Right forelimb (tissue), 1 donor: ENCODE data around the gene MAT2A.
A peak's percentile ranks its signal among the peaks of the same experiment; 100 is the strongest.

ENCODE experiments used
- DNase-seq: peaks from one replicate; pipeline ENCODE4 v3.0.0-alpha.2; 2018

The MAT2A gene

DNA sequence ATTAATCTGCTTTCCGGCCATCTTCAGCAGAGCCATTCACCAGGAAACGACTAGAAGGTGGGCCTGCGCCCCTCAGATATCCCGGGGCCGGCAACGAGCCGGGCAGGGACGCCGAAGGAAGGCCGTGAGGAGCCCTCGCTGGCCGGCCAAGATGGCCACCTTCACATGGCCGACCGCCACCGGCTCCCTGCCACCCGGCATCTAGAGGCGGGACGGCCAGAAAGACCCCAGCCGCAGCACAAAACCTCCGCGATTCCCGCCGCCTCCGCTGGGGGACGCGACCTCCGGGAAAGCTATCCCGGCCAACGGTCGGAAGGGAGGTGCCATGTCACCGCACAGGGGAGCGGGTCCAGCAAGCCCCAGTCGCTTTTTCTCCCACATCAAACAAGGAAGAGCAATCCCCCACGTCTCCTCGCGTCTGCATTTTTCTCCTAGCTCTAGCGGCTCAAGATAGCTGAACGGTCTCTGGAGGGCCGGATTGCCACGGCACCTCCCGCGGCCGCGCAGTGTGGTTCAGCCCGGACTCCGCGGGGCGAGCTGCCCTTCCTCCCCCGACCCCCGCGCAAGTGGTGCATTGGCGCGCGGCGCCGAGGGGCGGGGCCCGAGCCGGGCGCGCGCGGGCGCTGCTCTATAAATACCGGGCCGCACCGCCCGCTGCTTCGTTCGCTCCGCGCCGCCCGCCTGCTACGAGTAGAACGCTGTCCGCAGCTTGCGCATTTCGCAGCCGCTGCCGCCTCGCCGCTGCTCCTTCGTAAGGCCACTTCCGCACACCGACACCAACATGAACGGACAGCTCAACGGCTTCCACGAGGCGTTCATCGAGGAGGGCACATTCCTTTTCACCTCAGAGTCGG lies at the start of gene MAT2A:
Gene MAT2A, plus strand, starts transcription at position 662 of the 854 bp plus-strand sequence. Its CDS starts 120 bp downstream, at position 782.
- peak; percentile 98 for DNase-seq

DNA sequence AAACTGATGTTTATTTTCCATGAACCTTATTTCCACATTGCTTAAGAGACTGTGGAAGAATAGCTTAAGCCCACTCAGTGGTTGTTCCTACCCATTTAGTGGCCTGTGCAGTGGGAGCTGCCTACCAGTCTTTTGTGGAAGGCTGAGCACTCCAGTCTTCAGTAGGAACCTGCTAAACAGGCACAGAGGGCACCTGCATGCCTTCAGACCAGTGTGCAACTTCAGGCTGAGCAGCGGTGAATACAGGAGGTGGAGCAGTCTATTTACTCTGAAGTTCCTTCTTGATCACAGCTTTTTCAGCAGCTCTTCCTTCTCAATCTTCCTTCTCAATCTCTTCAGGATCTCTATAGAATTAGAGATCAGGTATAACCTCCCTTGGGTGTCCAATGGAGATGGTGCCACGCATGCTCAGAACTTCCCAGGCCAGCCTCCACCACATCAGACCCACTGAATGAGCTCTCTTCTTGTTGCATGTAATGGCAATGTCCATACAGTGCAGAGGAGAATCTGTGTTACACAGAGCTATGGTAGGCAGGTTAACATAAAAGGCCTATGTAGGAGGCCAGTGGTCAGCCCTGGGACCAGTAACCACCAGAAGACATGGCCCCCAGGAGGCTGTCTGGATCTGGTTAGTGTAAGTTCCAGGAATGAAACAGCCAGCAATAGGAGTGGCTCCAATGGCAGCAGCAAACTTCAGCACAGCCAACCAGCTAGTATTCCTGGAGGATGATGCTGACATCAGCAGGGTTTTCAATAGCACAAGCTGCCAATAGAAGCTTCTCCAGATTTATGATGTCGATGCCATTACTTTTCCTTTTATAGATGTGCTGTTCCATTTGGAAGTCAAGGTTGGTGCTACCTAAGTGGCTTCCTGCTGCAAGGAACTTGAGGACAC lies 47.9 kb upstream of the MAT2A start:
- no peak for DNase-seq

DNA sequence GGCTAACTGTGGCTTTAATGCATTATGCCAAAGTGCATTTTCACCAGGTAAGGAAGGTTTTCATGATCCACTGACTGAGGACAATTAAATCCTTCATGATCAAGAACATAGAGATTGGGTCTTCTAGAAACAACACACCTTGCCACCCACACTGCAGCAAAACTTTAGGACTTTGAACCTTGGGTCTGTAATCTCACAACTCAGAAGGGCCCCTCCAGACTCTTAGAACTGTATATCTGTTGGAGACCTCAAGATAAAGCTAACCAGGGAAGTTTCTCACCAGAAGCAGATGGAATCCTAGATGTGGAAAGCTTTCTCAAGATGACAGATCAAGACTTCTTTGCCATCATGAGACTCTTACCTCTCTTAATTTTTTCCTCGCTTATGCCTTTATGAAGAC lies 42.5 kb upstream of the MAT2A start:
- DNase-seq, result no peak

DNA sequence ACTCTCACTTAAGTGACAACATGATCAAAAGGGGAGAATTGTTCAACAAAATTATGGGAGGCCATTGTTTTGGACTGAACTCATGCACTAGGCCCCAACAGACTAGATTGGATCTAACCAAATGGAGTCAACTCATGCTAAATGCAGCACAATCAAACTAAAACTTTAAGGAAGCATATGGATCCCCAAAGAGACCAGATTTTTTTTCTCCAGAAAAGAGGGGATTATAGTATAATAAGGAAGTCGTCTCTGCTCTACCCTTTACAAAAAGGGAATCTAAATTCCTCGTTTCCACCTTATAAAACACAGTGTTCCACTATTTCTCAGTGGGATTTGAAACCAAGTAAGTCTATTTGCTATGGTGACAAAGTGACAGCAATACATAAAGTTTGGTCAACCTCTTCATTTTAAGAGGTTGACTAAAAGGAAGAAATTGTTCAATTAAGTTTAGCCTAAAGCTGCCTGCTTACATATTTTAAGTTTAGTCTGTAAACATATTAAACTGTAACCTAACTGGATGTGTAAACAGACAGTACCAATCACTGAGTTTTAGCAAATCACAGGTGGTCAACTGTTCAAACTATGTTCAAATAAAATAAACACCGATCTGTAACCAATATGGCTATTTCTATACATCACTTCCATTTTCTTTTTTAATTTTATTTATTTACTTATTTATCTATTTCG lies 40.9 kb upstream of the MAT2A start:
- no peak for DNase-seq

DNA sequence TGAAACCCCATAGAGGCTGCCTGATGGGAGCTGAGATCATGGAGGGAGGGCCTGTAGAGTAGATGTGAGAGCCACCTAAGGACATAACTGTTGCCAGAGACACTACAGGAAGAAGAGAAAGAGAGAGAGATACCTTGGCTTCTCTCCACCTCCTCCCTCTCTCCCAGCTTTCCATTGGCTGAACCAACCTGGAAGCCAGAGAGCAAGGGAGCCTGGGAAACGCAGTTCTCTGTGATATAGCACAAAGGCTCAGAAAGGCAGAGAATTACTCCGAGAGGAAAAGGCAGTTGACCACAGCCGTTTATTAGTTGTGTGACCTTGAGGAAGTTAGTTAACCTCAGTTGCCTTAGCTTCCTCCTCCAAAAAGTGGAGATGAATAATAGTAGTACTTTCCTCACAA lies 37.7 kb upstream of the MAT2A start:
- no peak for DNase-seq

DNA sequence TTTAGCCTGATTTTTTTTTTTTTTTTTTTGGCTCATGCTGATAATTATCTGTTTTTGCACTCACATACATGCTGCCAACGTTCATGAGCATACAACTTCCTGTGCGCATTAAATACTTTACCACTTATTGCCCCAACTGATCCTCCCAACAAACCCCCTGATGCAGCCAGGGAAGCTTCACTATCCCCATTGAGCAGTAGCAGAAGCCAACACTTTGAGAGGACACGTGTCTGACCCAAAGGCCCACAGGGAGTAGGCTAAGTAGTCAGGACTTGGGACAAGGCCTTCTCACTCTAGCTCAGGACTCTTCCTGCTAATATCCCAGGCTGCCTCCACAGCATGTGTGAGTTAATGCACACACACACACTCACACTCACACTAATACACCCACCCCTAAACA lies 36.2 kb upstream of the MAT2A start:
- DNase-seq, result no peak

DNA sequence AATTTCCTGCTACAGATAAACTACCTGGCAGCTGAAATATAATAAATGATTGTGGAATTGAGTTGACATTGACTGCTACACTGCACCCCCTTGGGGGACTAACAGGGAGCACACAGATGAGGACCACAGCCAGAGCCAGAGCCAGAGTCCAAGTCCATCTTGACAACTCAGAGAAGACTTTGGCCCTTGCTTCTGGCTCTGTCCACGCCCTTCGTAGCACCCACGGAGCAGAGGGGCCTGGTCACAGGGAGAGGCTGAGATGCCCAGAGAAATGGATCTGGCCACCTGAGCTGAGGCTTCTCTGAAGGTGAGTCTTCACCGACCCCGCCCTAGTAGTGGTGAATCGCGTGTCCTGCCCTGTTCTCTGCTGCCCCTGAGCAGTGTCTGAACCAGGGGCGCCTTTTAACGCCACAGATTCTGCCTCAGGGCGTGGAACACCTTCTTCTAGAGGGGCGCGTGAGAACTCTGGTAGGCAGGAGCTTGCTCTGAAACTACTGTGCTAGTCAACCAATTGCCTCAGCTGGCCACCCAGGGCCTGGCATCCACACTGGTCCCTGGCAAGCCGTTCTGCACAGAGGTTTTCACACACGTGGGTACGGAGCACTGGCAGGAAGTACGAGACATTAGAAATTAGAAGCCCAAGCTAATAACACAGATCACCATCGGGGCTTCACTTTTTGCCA lies 35.7 kb upstream of the MAT2A start:
- DNase-seq, result no peak

DNA sequence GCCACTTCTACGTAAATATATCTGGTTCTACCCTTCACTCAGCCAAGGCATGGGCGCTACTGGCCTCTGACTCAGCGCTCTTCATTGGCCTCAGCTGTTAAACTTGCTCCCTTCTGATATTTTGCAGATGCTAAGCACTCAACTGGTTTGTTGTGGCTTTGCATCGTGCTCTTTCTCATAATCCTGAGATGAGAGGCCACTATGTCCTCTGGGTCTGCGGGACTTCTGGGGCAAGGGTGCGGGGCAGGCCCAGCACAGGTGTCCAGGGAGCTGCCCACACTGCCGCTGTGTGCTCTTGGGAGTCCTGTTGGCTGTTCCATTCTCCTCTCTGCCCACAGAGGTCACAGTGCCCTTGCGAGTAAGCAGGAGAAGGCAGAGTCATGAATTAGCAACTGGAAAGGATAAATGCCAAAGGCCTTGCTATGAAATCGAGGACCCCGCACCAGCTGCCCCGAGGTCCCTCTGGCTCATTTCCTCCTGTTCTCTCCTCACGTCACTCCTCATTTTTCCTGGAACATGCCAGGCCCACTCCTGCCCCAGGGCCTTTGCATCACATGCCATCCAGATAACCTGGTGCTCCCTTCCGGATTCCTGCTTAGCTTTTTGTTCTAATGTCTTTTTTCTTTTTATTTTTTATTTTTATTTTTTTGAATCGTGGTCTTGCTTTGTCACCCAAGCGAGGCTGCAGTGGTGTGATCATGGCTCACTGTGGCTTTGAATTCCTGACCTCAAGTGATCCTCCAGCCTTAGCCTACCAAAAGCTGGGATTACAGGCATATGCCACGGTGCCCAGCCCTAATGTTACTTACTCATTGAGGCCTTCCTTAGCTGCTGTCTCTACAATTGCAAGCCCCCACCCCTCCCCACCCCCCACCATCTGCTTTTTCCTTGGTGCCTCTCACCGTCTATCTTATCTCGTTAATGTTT lies 34.9 kb upstream of the MAT2A start:
- DNase-seq, result no peak

DNA sequence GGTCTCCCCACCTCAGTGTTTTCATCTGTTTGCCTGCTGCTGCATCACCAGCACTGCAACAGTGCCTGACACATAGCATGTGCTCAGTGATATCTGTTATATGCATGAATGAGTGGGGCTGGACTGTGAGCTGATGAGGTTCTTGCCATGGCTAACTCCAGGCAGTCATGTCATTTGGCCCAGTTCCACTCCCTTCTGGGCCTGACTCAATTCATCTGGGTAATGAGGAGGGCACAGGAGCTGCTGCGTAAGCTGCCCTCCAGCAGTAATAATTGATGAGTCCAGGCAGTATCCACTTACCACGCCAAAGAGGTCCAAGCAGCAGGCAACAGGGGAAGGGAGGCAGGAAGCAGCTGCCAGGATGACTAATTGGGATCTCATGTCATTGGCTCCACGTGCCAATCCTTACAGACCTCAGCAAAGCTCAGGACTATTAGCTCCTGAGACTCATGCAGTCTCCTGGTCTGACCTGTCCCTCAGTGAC lies 34.1 kb upstream of the MAT2A start:
- peak; percentile 47 for DNase-seq

DNA sequence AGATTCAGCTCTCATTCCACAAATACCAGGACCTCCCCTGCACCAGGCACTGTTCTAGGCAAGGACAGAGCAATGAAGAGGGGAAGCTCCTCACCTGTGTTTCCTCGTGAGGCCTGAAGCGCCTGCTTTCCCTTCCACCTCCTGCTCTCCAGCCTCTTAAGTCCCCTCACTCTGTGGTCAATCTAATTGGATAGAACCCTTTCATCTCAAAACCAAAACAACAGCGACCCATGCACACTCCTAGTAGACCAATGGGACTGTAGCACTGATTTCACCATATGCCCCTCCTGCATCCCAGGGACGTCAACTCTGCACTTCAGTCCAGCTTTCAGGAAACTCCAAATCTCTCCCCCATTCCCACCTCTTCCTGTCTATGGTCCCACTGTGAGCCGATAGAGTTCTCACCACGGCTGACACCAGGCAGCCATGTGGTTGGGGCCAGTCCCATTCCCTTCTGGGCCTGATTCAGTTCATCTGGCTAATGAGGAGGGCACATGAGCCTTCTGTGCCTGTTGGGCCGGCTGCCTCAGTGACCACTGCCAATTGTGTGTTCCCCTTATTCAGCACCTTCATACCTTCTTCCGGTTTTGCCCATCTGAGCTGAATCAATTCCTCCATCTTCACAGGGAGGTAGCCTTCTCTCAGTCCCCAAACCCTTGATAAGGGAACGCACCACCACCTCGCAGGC lies 33.3 kb upstream of the MAT2A start:
- no peak for DNase-seq

DNA sequence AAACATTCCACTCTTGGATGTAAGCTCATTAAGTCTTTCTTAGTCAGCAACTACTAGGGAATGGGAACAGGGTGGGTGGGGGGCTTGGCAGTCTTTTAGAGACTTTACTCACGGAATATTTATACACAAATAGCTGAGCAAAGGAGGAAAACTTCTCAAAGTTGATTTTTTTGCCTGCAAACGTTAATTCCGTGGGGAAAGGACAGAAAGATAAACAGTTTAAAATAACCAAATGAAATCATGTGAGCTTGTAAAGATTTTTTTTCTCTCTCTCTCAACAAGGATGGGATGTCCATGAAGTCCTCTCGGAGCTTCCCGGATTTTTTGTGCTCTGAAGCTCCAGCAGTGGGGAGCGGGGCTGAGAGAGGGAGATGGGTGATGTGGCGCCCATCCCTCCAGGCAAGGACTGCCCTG lies 32.2 kb upstream of the MAT2A start:
- no peak for DNase-seq

DNA sequence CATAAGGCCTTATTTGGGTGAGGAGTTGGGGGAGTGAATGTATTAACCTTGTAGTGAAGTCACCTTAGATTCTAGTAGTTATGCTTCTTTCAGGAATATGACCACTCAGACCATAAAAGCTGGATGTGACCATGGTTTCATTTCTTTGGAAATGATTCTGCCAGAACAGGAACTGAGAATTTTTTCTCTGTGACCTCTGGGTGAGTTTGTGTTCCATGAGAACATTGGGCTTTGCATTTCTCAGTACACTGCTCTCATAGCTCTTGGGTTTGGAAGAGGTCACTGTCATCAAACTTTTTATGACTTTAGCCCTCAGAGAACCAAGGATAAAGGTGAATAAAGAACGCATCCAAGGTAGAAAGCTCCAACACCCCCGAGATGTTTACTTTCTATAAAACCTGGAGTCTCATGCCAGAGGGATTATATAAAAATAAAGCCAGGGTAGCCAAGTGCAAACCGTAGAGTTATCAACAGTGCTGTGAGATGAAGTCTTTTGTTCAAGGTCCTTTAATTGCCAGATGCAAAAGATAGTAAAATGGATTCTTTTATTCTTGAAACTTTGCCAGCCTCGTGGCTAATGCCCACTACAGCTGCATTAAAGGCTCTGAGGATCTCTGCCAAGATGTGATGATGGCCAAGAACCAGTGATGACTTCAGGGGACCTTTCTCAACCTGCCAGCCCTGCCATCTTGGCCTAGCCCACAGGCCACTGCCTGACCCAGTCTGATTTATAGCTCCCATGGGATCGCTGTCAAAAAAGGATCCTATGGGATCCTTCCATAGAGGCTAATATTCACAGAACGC lies 27.8 kb upstream of the MAT2A start:
- no peak for DNase-seq

DNA sequence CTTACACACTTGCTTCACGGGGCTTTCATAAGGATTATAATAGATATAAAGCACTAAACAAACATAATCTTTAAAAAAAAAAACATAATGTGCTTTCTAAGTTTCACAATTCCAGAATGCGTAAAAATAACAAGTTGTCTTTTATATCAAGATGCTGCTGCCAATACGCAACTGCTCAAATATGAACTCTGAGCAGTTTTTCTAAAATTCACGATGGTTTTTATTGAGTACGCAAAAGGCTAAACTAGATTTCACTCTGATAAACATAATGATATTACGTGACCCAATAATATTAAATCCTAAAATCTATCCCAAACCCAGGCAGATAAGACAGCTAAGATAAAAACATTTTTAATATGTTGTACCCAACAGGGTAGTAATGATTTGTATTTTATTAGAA lies 24.6 kb upstream of the MAT2A start:
- DNase-seq, result no peak

DNA sequence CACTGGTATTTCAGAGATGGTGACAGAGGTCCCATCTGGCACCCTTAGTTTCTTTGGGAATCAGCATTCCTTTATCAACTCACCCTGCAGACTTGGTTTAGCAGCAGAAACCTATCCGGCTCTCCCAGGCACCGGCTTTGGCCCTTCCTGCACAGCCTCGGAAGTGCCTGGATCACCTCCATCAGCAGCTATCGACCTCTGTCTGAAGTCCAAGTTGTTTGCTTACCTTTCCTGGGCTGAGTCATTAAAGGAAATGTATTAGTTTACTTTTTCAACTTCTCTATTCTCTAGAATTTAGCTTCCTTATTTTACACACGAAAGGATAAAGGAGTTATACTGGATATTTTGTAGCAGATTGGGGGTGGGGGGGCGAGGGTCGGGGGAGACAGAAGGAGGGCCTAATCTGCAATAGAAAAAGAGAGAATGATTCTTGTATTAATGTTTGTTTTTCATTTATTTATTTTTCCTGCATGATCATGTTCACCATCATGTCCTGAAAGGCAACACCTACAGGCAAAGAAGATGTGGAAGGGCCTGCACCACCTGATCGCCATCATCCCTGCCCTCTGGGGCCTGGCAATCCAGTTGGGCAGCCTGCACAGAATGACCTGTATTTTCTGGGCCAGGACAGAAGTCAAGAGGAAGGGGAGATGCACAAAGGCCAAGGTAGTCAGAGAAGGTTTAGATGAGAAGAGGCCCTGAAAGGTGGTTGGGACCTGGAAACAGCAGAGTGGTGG lies 22.1 kb upstream of the MAT2A start:
- DNase-seq, result no peak

DNA sequence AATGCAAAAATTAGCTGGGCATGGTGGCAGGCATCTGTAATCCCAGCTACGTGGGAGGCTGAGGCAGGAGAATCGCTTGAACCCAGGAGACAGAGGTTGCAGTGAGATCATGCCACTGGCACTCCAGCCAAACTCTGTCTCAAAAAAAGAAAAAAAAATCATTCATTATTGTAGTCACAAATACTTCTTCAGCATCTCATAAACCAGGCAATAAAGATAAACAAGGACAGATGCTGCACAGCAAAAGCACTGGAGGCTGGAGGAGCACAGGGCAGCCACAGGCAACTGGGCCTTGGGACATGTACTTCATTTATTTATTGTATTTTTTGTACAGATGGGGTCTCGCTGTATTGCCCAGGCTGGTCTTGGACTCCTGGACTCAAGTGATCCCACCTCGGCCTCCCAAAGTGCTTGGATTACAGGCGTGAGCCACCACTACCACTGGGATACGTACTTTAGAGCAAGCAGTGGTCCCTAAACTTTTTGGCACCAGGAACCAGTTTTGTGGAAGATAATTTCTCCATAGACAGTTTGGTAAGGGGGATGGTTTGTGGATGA lies 16.8 kb upstream of the MAT2A start:
- no peak for DNase-seq

DNA sequence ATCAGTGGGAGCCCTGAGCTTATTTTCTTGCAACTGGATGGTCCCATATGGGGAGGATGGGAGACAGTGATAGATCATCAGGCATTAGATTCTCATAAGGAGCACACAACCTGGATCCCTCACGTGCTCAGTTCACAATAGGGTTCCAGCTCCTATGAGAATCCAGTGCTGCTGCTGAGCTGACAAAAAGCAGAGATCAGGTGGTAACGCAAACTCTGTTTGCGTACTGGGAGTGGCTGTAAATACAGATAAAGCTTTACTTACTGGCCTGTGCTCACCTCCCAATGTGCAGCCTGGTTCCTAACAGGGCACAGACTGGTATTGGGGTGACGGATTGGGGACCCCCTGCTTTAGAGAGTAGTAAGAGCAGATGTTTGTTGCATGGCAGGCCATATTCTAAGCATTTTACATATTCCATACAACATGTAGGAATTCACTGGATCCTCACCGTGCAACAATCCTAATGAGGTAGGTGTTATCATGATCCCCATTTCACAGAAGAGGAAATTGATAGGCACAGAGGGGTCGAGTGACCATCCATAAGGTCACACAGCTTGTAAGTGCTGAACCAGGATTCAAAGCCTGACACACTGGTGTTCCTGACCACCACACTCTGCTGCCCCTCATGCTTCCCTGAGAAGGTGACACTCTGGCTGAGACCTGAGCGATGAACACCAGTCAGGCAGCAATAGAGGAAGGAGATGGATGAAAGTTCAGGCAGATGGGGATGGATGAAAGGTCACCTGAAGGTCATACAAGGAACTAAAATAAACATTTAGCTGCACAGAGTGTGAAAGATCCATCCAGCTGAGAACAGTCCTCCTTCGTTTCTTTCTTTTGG lies 15.7 kb upstream of the MAT2A start:
- DNase-seq, result no peak

DNA sequence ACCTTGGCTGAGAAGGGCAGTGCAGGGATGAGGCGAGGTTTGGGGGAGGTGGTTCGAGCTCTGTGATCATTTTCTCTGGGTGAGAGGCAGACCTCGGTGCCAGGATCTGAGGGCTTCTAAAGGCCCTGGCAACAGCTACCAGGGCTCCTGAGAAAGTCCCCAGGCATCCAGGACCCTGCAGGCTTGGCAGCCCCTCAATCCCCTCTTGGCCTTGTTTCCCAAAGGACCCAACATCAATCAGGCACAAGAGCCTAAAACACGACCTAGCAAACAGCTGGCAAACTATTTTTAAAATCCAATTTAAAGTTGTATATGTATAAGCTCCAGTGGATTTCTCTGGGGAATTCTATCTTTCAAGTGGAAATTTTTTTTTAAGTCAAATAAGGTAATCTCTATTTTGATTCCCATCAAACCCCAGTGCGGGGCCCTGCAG lies 15.0 kb upstream of the MAT2A start:
- no peak for DNase-seq
